Measurements from ENCODE around the gene TMEM238.

TMEM238 gene

GRCh38 chr19:55352549-55353145, 31.4 kb downstream of the TMEM238 start:
- no peak for TF ChIP-seq CTCF (IDR thresholded peaks at IDR 0.05; ENCODE audit: low read depth, low read length, poor library complexity, severe bottlenecking)
- TF ChIP-seq EZH2phosphoT487 (IDR thresholded peaks at IDR 0.05; ENCODE audit: borderline replicate concordance, low read length), result no peak

GRCh38 chr19:55352040-55352439, 32.1 kb downstream of the TMEM238 start:
- Histone ChIP-seq H3K9me3 (ENCODE audit: control insufficient read depth, insufficient read depth, low read length) (no peaks in the 10 kb centered on the region), H4K20me1 (ENCODE audit: control insufficient read depth, insufficient read depth, low read depth, low read length) (no peaks in the 10 kb centered on the region), H3K27me3 (ENCODE audit: control insufficient read depth, low read length) (peaks cover 43% of the 10 kb centered on the region), H3K4me1 (ENCODE audit: control insufficient read depth, low read length) (peaks cover 11% of the 10 kb centered on the region), H3K36me3 (ENCODE audit: control insufficient read depth, low read length) (no peaks in the 10 kb centered on the region), H3K9me2 (replicated peaks; ENCODE audit: control insufficient read depth, low read length) (no peaks in the 10 kb centered on the region), H3F3A (ENCODE audit: control insufficient read depth, insufficient read depth) (no peaks in the 10 kb centered on the region), H3K79me2 (ENCODE audit: control insufficient read depth, low read length) (no peaks in the 10 kb centered on the region), H3K4me3 (ENCODE audit: low read length) (no peak overlapping the region), H3K27ac (ENCODE audit: low read depth, low read length) (no peak overlapping the region), H3K4me2 (ENCODE audit: low read length) (no peak overlapping the region)
- TF ChIP-seq CTCF (IDR thresholded peaks at IDR 0.05; ENCODE audit: low read depth, low read length, poor library complexity, severe bottlenecking) (no peak), EZH2phosphoT487 (IDR thresholded peaks at IDR 0.05; ENCODE audit: borderline replicate concordance, low read length) (no peak)

More at GRCh38 chr19:55352549-55353145, 31.4 kb downstream of the TMEM238 start:
- no peaks in the 10 kb centered on the region for H3F3A ChIP-seq (ENCODE audit: control insufficient read depth, insufficient read depth)
- H3K4me1 ChIP-seq (ENCODE audit: control insufficient read depth, low read length), result peaks cover 11% of the 10 kb centered on the region
- no peaks in the 10 kb centered on the region for H3K36me3 ChIP-seq (ENCODE audit: control insufficient read depth, low read length)
- no peak overlapping the region for H3K4me2 ChIP-seq (ENCODE audit: low read length)
- no peaks in the 10 kb centered on the region for H4K20me1 ChIP-seq (ENCODE audit: control insufficient read depth, insufficient read depth, low read depth, low read length)
- no peaks in the 10 kb centered on the region for H3K9me2 ChIP-seq (replicated peaks; ENCODE audit: control insufficient read depth, low read length)
- peaks cover 43% of the 10 kb centered on the region for H3K27me3 ChIP-seq (ENCODE audit: control insufficient read depth, low read length)
- H3K9me3 ChIP-seq (ENCODE audit: control insufficient read depth, insufficient read depth, low read length), result no peaks in the 10 kb centered on the region
- H3K27ac ChIP-seq (ENCODE audit: low read depth, low read length), result no peak overlapping the region
- no peaks in the 10 kb centered on the region for H3K79me2 ChIP-seq (ENCODE audit: control insufficient read depth, low read length)
- no peak overlapping the region for H3K4me3 ChIP-seq (ENCODE audit: low read length)

- Histone ChIP-seq H3K27ac (ENCODE audit: low read depth, low read length) (no peak overlapping the region), H3K4me3 (ENCODE audit: low read length) (no peak overlapping the region), H3K4me2 (ENCODE audit: low read length) (no peak overlapping the region), H4K20me1 (ENCODE audit: control insufficient read depth, insufficient read depth, low read depth, low read length) (no peaks in the 10 kb centered on the region), H3K36me3 (ENCODE audit: control insufficient read depth, low read length) (no peaks in the 10 kb centered on the region), H3K79me2 (ENCODE audit: control insufficient read depth, low read length) (no peaks in the 10 kb centered on the region), H3K4me1 (ENCODE audit: control insufficient read depth, low read length) (peaks cover 11% of the 10 kb centered on the region), H3K9me2 (replicated peaks; ENCODE audit: control insufficient read depth, low read length) (no peaks in the 10 kb centered on the region), H3F3A (ENCODE audit: control insufficient read depth, insufficient read depth) (no peaks in the 10 kb centered on the region), H3K27me3 (ENCODE audit: control insufficient read depth, low read length) (peaks cover 35% of the 10 kb centered on the region), H3K9me3 (ENCODE audit: control insufficient read depth, insufficient read depth, low read length) (no peaks in the 10 kb centered on the region)
- TF ChIP-seq EZH2phosphoT487 (IDR thresholded peaks at IDR 0.05; ENCODE audit: borderline replicate concordance, low read length), result no peak
- no peak for TF ChIP-seq CTCF (IDR thresholded peaks at IDR 0.05; ENCODE audit: low read depth, low read length, poor library complexity, severe bottlenecking)
Measured at GRCh38 chr19:55350620-55351315, 33.3 kb downstream of the TMEM238 start.

Measured in DOHH2 (cell line).